ENCODE measurements around the gene ZNF555.
"Not testable (repeated sequence)": the region's sequence is repeated elsewhere in the genome, so short reads cannot be mapped to it uniquely, and the experiment has no call there.

ZNF555 gene

DNA sequence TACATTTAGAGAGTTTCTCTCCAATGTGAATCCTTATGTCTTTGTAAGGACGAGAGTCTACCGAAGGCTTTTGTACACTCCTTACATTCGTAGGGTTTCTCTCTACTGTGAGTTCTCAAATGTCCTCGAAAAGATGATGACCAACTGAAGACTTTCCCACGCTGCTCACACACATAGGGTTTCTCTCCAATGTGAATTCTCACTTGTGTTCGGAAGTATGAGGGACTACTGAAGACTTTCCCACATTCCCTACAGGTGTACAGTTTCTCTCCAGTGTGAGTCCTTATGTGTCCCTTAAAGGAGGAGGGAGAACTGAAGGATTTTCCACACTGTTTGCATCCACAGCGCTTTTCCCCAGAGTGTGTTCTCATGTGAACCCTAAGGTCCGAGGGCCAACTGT, 55.4 kb downstream of the ZNF555 start:
- DNase-seq (ENCODE audit: low spot score), result no peak
- Histone ChIP-seq H3K27me3 (ENCODE audit: insufficient read depth, poor library complexity, severe bottlenecking) (no peaks in the 10 kb centered on the region), H3K4me3 (ENCODE audit: severe bottlenecking) (no peak overlapping the region), H3K36me3 (ENCODE audit: low read depth) (no peaks in the 10 kb centered on the region), H3K9me3 (ENCODE audit: severe bottlenecking) (peaks cover 3% of the 10 kb centered on the region), H3K27ac (ENCODE audit: poor library complexity, severe bottlenecking) (no peak overlapping the region), H3K4me1 (ENCODE audit: insufficient read depth, poor library complexity, severe bottlenecking) (no peaks in the 10 kb centered on the region)
- no peak for TF ChIP-seq CTCF (IDR thresholded peaks at IDR 0.05; ENCODE audit: poor library complexity, severe bottlenecking)
- no peak for ATAC-seq (ENCODE audit: low read depth)

DNA sequence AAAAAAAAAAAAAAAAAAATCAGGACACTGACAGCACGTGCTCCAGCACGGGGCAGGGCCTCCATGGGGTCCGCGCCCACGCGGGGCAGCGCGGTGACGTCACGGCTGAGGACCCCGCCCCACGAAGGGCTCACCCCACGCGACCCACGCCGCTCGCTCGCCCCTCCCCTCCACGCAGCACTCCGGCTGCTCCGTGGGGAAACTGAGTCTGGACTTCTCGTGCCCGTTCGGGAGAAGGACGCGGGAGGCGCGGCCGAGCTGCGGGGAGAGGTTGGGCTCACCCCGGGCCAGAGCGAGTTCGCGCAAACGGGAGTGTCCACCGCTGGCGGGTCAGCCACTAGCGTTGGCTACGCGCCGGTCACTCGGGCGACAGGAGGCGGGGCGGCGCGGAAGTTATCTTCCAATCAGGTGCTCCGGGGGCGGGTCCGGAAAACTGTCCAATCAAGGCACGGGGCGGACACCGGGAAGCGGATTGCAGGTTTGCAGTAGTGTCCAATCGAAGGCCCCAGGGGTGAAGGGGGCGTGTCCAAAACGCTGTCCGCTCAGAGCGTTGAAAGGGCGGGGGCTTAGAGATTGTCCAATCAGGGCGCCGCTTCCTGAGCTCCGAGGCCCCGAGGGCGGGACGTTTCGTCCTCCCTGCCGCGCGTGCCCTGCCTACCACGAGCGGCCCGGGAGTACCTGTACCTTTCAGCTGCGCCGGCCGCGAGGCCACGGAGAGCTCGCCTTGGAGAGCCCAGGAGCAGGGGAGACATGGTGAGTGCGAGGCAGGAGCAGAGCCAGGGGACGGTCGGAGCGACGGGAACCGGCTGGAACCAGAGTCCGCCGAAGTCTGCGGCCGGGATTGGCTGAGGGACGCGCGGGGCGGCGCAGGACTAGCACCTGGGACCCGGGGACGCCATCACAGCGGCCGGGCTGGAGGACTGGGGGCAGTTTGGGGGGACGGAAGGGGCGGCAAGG, 59.3 kb downstream of the ZNF555 start, which contains the start of gene ZNF57:
Gene ZNF57, plus strand, starts transcription at position 633 of the 957 bp plus-strand sequence. Its CDS starts 118 bp downstream, at position 751.
- H3K4me3 ChIP-seq (ENCODE audit: severe bottlenecking), result peak within 1 kb of the TSS; percentile 45
- H3K27ac ChIP-seq (ENCODE audit: poor library complexity, severe bottlenecking), result peak within 1 kb of the TSS; percentile 39
- no peak for TF ChIP-seq CTCF (IDR thresholded peaks at IDR 0.05; ENCODE audit: poor library complexity, severe bottlenecking)
- H3K36me3 ChIP-seq (ENCODE audit: low read depth), result peaks cover 4% of the 10 kb centered on the region
- no peaks in the 10 kb centered on the region for H3K27me3 ChIP-seq (ENCODE audit: insufficient read depth, poor library complexity, severe bottlenecking)
- peaks cover 3% of the 10 kb centered on the region for H3K9me3 ChIP-seq (ENCODE audit: severe bottlenecking)
- DNase-seq (ENCODE audit: low spot score) (peak; percentile 100), ATAC-seq (ENCODE audit: low read depth) (peak; percentile 96)
- no peaks in the 10 kb centered on the region for H3K4me1 ChIP-seq (ENCODE audit: insufficient read depth, poor library complexity, severe bottlenecking)

DNA sequence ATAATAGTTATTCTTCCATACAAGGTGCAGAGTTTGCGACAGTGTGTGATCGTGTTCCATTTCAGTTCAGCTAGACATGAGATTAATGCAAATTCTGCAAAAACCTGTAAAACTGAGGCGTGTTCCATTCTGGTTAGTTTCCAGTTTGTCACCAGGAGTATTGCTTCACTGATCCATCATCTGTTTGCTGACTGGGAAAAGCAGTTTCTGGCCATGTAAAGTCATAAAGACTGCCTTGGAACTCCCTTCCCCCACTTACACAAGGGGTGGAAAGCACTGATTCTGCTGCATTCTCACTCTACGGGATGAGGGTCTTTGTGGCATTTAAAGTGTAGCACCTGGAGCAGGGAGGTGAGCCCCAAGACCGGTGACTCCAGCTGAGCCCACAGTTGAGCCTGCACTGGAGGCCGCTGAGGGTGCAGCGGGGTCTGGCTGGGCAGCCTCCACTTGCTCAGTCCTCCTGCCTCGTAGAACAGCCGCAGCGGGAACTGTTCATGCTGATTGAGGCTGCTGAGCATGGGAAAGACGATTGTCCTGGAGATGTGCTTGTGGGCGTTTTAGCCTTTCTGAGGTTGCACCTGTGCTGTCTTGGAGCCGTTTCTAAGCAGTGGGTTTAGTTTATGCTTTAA, 61.4 kb downstream of the ZNF555 start:
- Histone ChIP-seq H3K27me3 (ENCODE audit: insufficient read depth, poor library complexity, severe bottlenecking) (no peaks in the 10 kb centered on the region), H3K27ac (ENCODE audit: poor library complexity, severe bottlenecking) (no peak overlapping the region), H3K4me3 (ENCODE audit: severe bottlenecking) (no peak overlapping the region), H3K9me3 (ENCODE audit: severe bottlenecking) (no peaks in the 10 kb centered on the region), H3K4me1 (ENCODE audit: insufficient read depth, poor library complexity, severe bottlenecking) (peaks cover under 1% of the 10 kb centered on the region), H3K36me3 (ENCODE audit: low read depth) (peaks cover 7% of the 10 kb centered on the region)
- TF ChIP-seq CTCF (IDR thresholded peaks at IDR 0.05; ENCODE audit: poor library complexity, severe bottlenecking), result no peak
- ATAC-seq (ENCODE audit: low read depth) (no peak), DNase-seq (ENCODE audit: low spot score) (no peak)

DNA sequence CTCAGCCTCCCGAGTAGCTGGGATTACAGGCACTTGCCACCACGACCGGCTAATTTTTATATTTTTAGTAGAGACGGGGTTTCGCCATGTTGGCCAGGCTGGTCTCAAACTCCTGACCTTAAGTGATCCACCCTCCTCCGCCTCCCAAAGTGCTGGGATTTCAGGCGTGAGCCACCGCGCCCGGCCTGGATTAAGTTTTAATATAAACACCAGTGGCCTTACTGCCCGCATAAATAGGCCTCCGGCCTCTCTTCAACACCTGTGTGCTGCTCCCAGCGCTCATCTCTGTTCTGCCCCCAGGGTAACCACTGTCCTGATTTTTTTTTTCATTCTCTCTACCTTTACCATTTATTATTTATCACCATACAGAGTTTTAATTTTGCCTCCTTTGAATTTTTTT, 62.1 kb downstream of the ZNF555 start:
- H3K4me3 ChIP-seq (ENCODE audit: severe bottlenecking), result not testable (repeated sequence)

DNA sequence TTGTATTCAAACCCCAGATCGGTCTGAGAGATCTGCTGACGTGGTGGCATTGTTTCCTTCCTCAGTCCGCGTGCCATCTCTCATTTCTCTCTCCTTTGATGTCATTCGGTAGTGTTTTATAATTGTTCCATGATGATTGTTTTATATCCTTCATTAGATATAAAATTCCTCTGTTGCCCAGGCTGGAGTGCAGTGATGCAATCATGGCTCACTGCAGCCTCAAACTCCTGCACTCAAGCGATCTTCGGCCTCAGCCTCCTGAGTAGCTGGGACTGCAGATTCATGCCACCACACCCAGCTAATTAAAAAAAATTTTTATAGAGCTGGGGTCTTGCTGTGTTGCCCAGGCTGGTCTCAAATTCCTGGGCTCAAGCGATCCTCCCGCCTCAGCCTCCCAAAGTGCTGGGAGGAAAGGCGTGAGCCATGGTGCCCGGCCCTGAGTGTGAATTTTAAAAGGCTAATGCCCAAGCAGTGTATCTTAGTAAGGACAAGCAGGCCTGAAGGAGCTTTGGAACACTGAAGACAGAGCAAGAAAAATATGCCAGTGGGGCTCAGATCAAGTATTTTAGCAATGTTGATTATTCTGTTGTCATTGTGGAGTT, 64.7 kb downstream of the ZNF555 start:
- no peak for TF ChIP-seq CTCF (IDR thresholded peaks at IDR 0.05; ENCODE audit: poor library complexity, severe bottlenecking)

More for the DNA sequence above, 62.1 kb downstream of the ZNF555 start:
- not testable (repeated sequence) for DNase-seq (ENCODE audit: low spot score); H3K4me1 ChIP-seq (ENCODE audit: insufficient read depth, poor library complexity, severe bottlenecking); H3K9me3 ChIP-seq (ENCODE audit: severe bottlenecking); H3K36me3 ChIP-seq (ENCODE audit: low read depth); H3K27me3 ChIP-seq (ENCODE audit: insufficient read depth, poor library complexity, severe bottlenecking); H3K27ac ChIP-seq (ENCODE audit: poor library complexity, severe bottlenecking); ATAC-seq (ENCODE audit: low read depth)

More for the DNA sequence above, 64.7 kb downstream of the ZNF555 start:
- Histone ChIP-seq H3K27ac (ENCODE audit: poor library complexity, severe bottlenecking) (no peak overlapping the region), H3K27me3 (ENCODE audit: insufficient read depth, poor library complexity, severe bottlenecking) (no peaks in the 10 kb centered on the region), H3K9me3 (ENCODE audit: severe bottlenecking) (no peaks in the 10 kb centered on the region), H3K36me3 (ENCODE audit: low read depth) (peaks cover 8% of the 10 kb centered on the region), H3K4me1 (ENCODE audit: insufficient read depth, poor library complexity, severe bottlenecking) (peaks cover 11% of the 10 kb centered on the region), H3K4me3 (ENCODE audit: severe bottlenecking) (no peak overlapping the region)
- DNase-seq (ENCODE audit: low spot score), result no peak
- no peak for ATAC-seq (ENCODE audit: low read depth)
